Upper lobe of left lung (tissue), 4 donors: ENCODE data around the gene AP3M1.

Experiments
- CTCF ChIP-seq, 6 experiments: fragments of 450-650 bp in 4 of 6; fragments of 200-600 bp in 2 of 6; sonication (generic) in 2 of 6; IDR thresholded peaks; one replicate each; pipeline ENCODE4 v1.5.1; 2016 to 2019; ENCODE audit warnings: antibody characterized with exemption in 6 of 6
- EP300 ChIP-seq, 4 donors: sonication (generic); formaldehyde crosslinking; IDR thresholded peaks; one replicate each; pipeline ENCODE4 v1.5.1; 2017; ENCODE audit warnings: antibody characterized with exemption in 4 of 4, control low read depth in 2 of 4
- POLR2A ChIP-seq, 4 donors: fragments of 450-650 bp; IDR thresholded peaks; one replicate each; pipeline ENCODE4 v1.5.1; 2016 to 2017; ENCODE audit warnings: antibody characterized with exemption in 4 of 4, mild to moderate bottlenecking in 2 of 4
- POLR2AphosphoS5 ChIP-seq, 2 donors: sonication (generic); formaldehyde crosslinking; IDR thresholded peaks; one replicate each; pipeline ENCODE4 v1.5.1; 2017; ENCODE audit warnings: antibody characterized with exemption in 2 of 2

DNA sequence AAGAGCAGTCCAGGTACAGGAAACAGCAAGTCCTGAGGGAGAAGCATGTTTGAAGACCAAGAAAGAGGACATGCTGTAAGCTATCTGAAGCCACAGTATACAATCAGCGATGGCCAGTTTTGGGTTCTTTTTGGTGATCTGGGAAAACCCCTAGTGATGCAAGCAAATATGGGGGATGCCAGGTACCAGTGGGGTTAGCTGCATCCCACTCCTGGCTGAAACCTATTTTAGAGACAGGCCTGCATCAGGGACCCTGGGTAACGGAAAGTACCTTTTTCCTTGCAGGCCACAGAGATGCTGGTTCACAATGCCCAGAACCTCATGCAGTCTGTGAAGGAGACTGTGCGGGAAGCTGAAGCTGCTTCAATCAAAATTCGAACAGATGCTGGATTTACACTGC is 32.9 kb downstream of the AP3M1 start:
- no peak for TF ChIP-seq CTCF (IDR thresholded peaks at IDR 0.05)
- no peak for TF ChIP-seq POLR2A (IDR thresholded peaks at IDR 0.05)
- TF ChIP-seq POLR2AphosphoS5 (IDR thresholded peaks at IDR 0.05), result no peak
- TF ChIP-seq EP300 (IDR thresholded peaks at IDR 0.05), result no peak
